HG03159 (cell line): ENCODE data around the gene IRF8.
"Not testable (repeated sequence)": the region's sequence is repeated elsewhere in the genome, so short reads cannot be mapped to it uniquely, and the experiment has no call there.

ENCODE experiments used
- ATAC-seq: cut with Tn5 transposase; IDR thresholded peaks from one replicate; pipeline ENCODE4 v1.9.1; 2021; ENCODE audit warnings: mild to moderate bottlenecking, moderate library complexity; ENCODE audit not compliant: unreplicated experiment

The IRF8 gene

GRCh38 chr16:85867189-85867588, 31.8 kb upstream of the IRF8 start:
- ATAC-seq = no peak

GRCh38 chr16:85868495-85868894, 30.5 kb upstream of the IRF8 start:
- ATAC-seq = no peak

- ATAC-seq = no peak
Measured at GRCh38 chr16:85869206-85869605, 29.8 kb upstream of the IRF8 start.

GRCh38 chr16:85869785-85870558, 29.0 kb upstream of the IRF8 start:
- ATAC-seq = no peak

- no peak for ATAC-seq
Measured at GRCh38 chr16:85871756-85872155, 27.2 kb upstream of the IRF8 start.

- no peak for ATAC-seq
Measured at GRCh38 chr16:85872734-85873133, 26.2 kb upstream of the IRF8 start.

- ATAC-seq = no peak
Measured at GRCh38 chr16:85873153-85873552, 25.8 kb upstream of the IRF8 start.

GRCh38 chr16:85874031-85874430, 24.9 kb upstream of the IRF8 start:
- ATAC-seq = not testable (repeated sequence)

- ATAC-seq = no peak
Measured at GRCh38 chr16:85878407-85878806, 20.6 kb upstream of the IRF8 start.

- no peak for ATAC-seq
Measured at GRCh38 chr16:85878875-85879274, 20.1 kb upstream of the IRF8 start.

GRCh38 chr16:85879549-85879948, 19.4 kb upstream of the IRF8 start:
- ATAC-seq = no peak

- peak; percentile 65 for ATAC-seq
Measured at GRCh38 chr16:85879975-85880831, 18.8 kb upstream of the IRF8 start.

GRCh38 chr16:85880861-85881260, 18.1 kb upstream of the IRF8 start:
- no peak for ATAC-seq

- no peak for ATAC-seq
Measured at GRCh38 chr16:85881436-85881835, 17.5 kb upstream of the IRF8 start.

GRCh38 chr16:85882181-85882810, 16.7 kb upstream of the IRF8 start:
- no peak for ATAC-seq

GRCh38 chr16:85883813-85884212, 15.1 kb upstream of the IRF8 start:
- no peak for ATAC-seq

GRCh38 chr16:85884808-85885463, 14.0 kb upstream of the IRF8 start:
- ATAC-seq = no peak

GRCh38 chr16:85885537-85885936, 13.4 kb upstream of the IRF8 start:
- no peak for ATAC-seq

GRCh38 chr16:85888405-85889331, 10.3 kb upstream of the IRF8 start:
- peak; percentile 86 for ATAC-seq
